ENCODE measurements around the gene MAPK8IP3. TPM values are rescaled to one million over a fixed set of nuclear protein-coding genes. Genes with fewer than 3 reads are reported as not detected.

MAPK8IP3 gene
- total RNA-seq, 1 donor from 2014 or later, result 32.6 TPM

- Histone ChIP-seq H3K4me3 (ENCODE audit: low read depth, low read length) (no peak overlapping the region), H3K36me3 (ENCODE audit: control insufficient read depth, insufficient read depth, low read length) (peaks cover 2% of the 10 kb centered on the region), H3K27me3 (ENCODE audit: control insufficient read depth, insufficient read depth, low read length) (no peaks in the 10 kb centered on the region)
- TF ChIP-seq, protein P1, sequence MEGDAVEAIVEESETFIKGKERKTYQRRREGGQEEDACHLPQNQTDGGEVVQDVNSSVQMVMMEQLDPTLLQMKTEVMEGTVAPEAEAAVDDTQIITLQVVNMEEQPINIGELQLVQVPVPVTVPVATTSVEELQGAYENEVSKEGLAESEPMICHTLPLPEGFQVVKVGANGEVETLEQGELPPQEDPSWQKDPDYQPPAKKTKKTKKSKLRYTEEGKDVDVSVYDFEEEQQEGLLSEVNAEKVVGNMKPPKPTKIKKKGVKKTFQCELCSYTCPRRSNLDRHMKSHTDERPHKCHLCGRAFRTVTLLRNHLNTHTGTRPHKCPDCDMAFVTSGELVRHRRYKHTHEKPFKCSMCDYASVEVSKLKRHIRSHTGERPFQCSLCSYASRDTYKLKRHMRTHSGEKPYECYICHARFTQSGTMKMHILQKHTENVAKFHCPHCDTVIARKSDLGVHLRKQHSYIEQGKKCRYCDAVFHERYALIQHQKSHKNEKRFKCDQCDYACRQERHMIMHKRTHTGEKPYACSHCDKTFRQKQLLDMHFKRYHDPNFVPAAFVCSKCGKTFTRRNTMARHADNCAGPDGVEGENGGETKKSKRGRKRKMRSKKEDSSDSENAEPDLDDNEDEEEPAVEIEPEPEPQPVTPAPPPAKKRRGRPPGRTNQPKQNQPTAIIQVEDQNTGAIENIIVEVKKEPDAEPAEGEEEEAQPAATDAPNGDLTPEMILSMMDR (IDR thresholded peaks at IDR 0.05; ENCODE audit: insufficient read depth, low read length, poor library complexity, severe bottlenecking), result no peak
- DNase-seq (ENCODE audit: low read depth), result no peak
These were observed 62.9 kb downstream of the MAPK8IP3 start for GRCh38 chr16:1768767-1769401.

GRCh38 chr16:1769402-1770300, 63.7 kb downstream of the MAPK8IP3 start:
- Histone ChIP-seq H3K36me3 (ENCODE audit: control insufficient read depth, insufficient read depth, low read length) (peaks cover 2% of the 10 kb centered on the region), H3K4me3 (ENCODE audit: low read depth, low read length) (no peak overlapping the region)
- TF ChIP-seq, protein P1 (IDR thresholded peaks at IDR 0.05; ENCODE audit: insufficient read depth, low read length, poor library complexity, severe bottlenecking), result no peak

DNA sequence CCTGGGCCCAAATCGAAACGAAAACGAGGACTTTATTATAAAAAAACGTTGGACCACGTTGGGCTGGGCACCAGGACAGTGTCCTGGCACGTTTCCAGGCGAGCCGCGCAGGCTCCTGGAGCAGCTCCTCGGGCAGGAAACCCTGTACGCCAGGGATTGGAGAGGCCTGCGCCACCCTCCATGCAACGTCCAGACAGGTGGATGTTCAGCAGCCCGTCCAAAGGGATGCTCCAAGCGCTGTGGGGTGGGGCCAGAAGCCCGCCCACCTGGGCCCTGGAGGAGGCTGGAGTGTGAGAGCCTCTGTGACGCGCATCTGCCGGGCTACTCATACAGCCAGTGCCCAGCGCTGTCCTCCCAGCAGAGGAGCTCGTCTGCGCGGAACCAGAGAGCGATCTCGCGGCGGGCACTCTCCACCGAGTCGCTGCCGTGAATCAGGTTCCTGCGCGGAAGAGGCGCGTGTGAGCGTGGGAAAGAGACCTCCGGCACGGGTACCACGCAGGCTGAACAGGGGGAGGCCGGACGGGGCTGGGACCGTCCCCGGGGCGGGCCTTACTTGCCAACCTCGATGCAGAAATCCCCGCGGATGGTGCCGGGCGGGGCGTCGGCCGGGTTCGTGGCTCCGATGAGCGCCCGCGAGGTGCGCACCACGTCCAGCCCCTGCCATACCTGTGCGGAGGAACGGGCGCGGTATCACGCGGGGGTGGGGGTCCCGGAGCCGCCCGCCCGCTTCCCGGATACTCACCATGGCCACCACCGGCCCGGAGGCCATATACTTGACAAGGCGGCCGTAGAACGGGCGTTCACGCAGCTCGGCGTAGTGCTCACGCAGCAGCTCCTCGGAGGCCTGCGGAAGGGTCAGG, 64.6 kb downstream of the MAPK8IP3 start:
- no peaks in the 10 kb centered on the region for H3K27me3 ChIP-seq (ENCODE audit: control insufficient read depth, insufficient read depth, low read length)
- TF ChIP-seq, protein P1 (IDR thresholded peaks at IDR 0.05; ENCODE audit: insufficient read depth, low read length, poor library complexity, severe bottlenecking), result no peak
- DNase-seq (ENCODE audit: low read depth), result no peak

More at GRCh38 chr16:1769402-1770300, 63.7 kb downstream of the MAPK8IP3 start:
- no peaks in the 10 kb centered on the region for H3K27me3 ChIP-seq (ENCODE audit: control insufficient read depth, insufficient read depth, low read length)
- DNase-seq (ENCODE audit: low read depth), result no peak

GRCh38 chr16:1771188-1771863, 65.3 kb downstream of the MAPK8IP3 start, which contains the start of gene NME3:
TSS of gene NME3 (minus strand) at chr16:1771543. CDS start at chr16:1771534, 9 bp downstream.
- Histone ChIP-seq H3K4me3 (ENCODE audit: low read depth, low read length) (peak within 1 kb of the TSS; percentile 92), H3K36me3 (ENCODE audit: control insufficient read depth, insufficient read depth, low read length) (peaks cover 2% of the 10 kb centered on the region), H3K27me3 (ENCODE audit: control insufficient read depth, insufficient read depth, low read length) (no peaks in the 10 kb centered on the region)
- DNase-seq (ENCODE audit: low read depth), result no peak
- TF ChIP-seq, protein P1 (IDR thresholded peaks at IDR 0.05; ENCODE audit: insufficient read depth, low read length, poor library complexity, severe bottlenecking), result no peak

More for the DNA sequence above, 64.6 kb downstream of the MAPK8IP3 start:
- H3K36me3 ChIP-seq (ENCODE audit: control insufficient read depth, insufficient read depth, low read length), result peaks cover 2% of the 10 kb centered on the region
- peak overlapping the region; percentile 92 for H3K4me3 ChIP-seq (ENCODE audit: low read depth, low read length)

GRCh38 chr16:1771864-1772361, 65.9 kb downstream of the MAPK8IP3 start:
- Histone ChIP-seq H3K4me3 (ENCODE audit: low read depth, low read length) (peak overlapping the region; percentile 92), H3K27me3 (ENCODE audit: control insufficient read depth, insufficient read depth, low read length) (no peaks in the 10 kb centered on the region), H3K36me3 (ENCODE audit: control insufficient read depth, insufficient read depth, low read length) (peaks cover 2% of the 10 kb centered on the region)
- TF ChIP-seq, protein P1 (IDR thresholded peaks at IDR 0.05; ENCODE audit: insufficient read depth, low read length, poor library complexity, severe bottlenecking), result no peak
- DNase-seq (ENCODE audit: low read depth), result no peak
